Measurements from ENCODE around the gene ARHGAP15.

ARHGAP15 gene

DNA sequence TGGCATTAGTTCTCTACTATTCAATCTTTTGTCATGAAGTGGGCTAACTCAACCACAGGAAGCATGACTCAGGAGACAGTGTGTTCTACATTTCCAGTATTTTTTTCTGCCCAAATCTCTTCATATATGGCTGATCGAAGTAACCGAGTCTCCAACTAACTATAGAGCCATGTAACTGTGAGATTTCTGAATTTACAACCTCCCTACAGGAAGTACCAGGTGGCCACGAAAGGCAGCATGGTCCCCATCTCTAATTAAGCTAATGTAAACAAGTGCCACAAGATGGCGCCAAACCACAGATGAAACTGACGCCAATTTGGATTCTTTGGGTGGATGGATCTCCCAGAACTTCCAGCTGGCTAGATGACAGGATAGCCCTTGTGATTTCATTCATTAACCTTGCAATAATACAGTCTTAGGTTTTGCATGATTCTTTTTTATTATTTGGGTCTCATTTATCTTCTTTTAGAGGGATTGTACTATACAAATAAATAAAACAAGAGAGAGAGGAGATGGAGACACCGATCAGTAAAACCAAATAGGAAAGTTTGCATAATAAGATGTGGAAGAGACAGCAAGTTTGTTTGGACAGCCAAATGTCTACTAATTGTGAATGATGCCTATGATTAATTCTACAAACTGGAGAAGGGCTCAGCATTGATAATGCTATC, 18.3 kb upstream of the ARHGAP15 start:
- Histone ChIP-seq H3K36me3 (replicated peaks in 1 of 2; ENCODE audit: control insufficient read depth in 2 of 2, insufficient read depth in 2 of 2, low read length in 2 of 2) (no peaks in the 10 kb centered on the region), H4K8ac (ENCODE audit: low read depth, low read length) (no peak overlapping the region), H3K27ac (replicated peaks; ENCODE audit: low read length) (no peak overlapping the region), H2BK15ac (ENCODE audit: low read length) (no peak overlapping the region), H2BK5ac (ENCODE audit: low read length) (no peak overlapping the region), H3K27me3 (ENCODE audit: control insufficient read depth in 3 of 3, insufficient read depth in 3 of 3, low read depth in 1 of 3, low read length in 3 of 3) (no peaks in the 10 kb centered on the region), H3K9ac (ENCODE audit: low read depth, low read length, poor library complexity) (no peak overlapping the region), H3K4me1 (ENCODE audit: control insufficient read depth in 2 of 2, insufficient read depth in 1 of 2, low read depth in 1 of 2, low read length in 2 of 2) (no peaks in the 10 kb centered on the region), H3K18ac (ENCODE audit: low read length) (no peak overlapping the region), H3K23ac (ENCODE audit: low read depth, low read length, poor library complexity) (no peak overlapping the region), H3K4me3 (ENCODE audit: low read length in 2 of 2) (no peak overlapping the region), H4K91ac (ENCODE audit: low read depth, low read length, poor library complexity) (no peak overlapping the region), H2BK12ac (ENCODE audit: low read length) (no peak overlapping the region), H2BK120ac (ENCODE audit: low read depth, low read length) (no peak overlapping the region), H3K4ac (ENCODE audit: low read length) (no peak overlapping the region), H3K9me3 (replicated peaks in 1 of 2; ENCODE audit: control insufficient read depth in 2 of 2, insufficient read depth in 1 of 2, low read depth in 1 of 2, low read length in 2 of 2) (no peaks in the 10 kb centered on the region), H3K4me2 (ENCODE audit: insufficient read depth, low read length, poor library complexity, severe bottlenecking) (no peak overlapping the region), H3K14ac (ENCODE audit: low read length) (no peak overlapping the region), H3K79me1 (ENCODE audit: low read depth, low read length) (no peaks in the 10 kb centered on the region), H2AK5ac (ENCODE audit: low read depth, low read length) (no peak overlapping the region), H2AFZ (ENCODE audit: low read length) (peak overlapping the region; percentile 69)
- no CpG with 5 or more reads among the region's 6 CpGs for WGBS, 2 donors (ENCODE audit: extremely low coverage in 2 of 2, insufficient read length in 2 of 2, insufficient replicate concordance in 1 of 2)
- DNase-seq (ENCODE audit: low spot score): peak; percentile 72

DNA sequence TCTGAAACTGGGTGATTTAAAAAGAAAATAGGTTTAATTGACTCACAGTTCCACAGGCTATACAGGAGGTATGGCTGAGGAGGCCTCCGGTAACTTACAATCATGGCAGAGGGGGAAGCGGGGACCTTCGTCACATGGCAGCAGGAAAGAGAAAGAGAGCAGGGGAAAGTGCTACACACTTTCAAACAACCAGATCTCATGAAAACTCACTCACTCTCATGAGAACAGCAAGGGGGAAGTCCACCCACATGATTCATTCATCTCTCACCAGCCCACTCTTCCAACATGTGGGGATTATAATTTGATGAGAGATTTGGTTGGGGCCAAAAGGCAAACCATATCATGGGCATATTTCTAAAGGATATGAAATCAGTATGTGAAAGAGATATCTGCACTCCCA, 12.0 kb upstream of the ARHGAP15 start:
- Histone ChIP-seq H3K27ac (replicated peaks; ENCODE audit: low read length) (no peak overlapping the region), H3K79me1 (ENCODE audit: low read depth, low read length) (no peaks in the 10 kb centered on the region), H3K4ac (ENCODE audit: low read length) (no peak overlapping the region), H3K9me3 (replicated peaks in 1 of 2; ENCODE audit: control insufficient read depth in 2 of 2, insufficient read depth in 1 of 2, low read depth in 1 of 2, low read length in 2 of 2) (no peaks in the 10 kb centered on the region), H2BK120ac (ENCODE audit: low read depth, low read length) (no peak overlapping the region), H3K4me2 (ENCODE audit: insufficient read depth, low read length, poor library complexity, severe bottlenecking) (no peak overlapping the region), H3K14ac (ENCODE audit: low read length) (no peak overlapping the region), H4K91ac (ENCODE audit: low read depth, low read length, poor library complexity) (no peak overlapping the region), H4K8ac (ENCODE audit: low read depth, low read length) (no peak overlapping the region), H2BK15ac (ENCODE audit: low read length) (no peak overlapping the region), H3K23ac (ENCODE audit: low read depth, low read length, poor library complexity) (no peak overlapping the region), H2AK5ac (ENCODE audit: low read depth, low read length) (no peak overlapping the region), H3K9ac (ENCODE audit: low read depth, low read length, poor library complexity) (no peak overlapping the region), H3K18ac (ENCODE audit: low read length) (no peak overlapping the region), H2BK5ac (ENCODE audit: low read length) (no peak overlapping the region), H2AFZ (ENCODE audit: low read length) (no peak overlapping the region), H3K4me3 (ENCODE audit: low read length in 2 of 2) (no peak overlapping the region), H3K36me3 (replicated peaks in 1 of 2; ENCODE audit: control insufficient read depth in 2 of 2, insufficient read depth in 2 of 2, low read length in 2 of 2) (no peaks in the 10 kb centered on the region), H3K4me1 (ENCODE audit: control insufficient read depth in 2 of 2, insufficient read depth in 1 of 2, low read depth in 1 of 2, low read length in 2 of 2) (no peaks in the 10 kb centered on the region), H3K27me3 (ENCODE audit: control insufficient read depth in 3 of 3, insufficient read depth in 3 of 3, low read depth in 1 of 3, low read length in 3 of 3) (no peaks in the 10 kb centered on the region), H2BK12ac (ENCODE audit: low read length) (no peak overlapping the region)
- WGBS, 2 donors (ENCODE audit: extremely low coverage in 2 of 2, insufficient read length in 2 of 2, insufficient replicate concordance in 1 of 2): no CpG with 5 or more reads among the region's 3 CpGs
- DNase-seq (ENCODE audit: low spot score): no peak

DNA sequence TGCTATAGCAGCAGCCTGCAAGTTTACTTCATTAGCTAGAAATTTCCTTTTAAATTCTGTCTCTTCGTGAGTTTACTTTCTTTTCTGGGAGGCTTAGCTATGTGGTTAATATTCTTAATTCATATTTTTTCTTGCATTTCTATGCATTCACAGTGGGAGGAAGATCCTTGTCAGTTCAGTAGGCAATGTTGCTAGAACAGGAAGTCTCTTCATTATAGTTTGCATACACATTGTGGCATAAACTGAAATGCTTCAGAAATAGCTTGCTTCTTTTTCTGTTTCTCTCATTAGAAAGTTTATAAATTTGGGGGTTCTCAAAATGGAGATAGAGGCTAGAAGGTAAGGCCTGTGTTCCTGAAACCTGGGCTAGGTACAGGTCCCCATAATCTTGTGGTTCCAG, 8.1 kb upstream of the ARHGAP15 start:
- H3K27ac ChIP-seq (replicated peaks; ENCODE audit: low read length): no peak overlapping the region

DNA sequence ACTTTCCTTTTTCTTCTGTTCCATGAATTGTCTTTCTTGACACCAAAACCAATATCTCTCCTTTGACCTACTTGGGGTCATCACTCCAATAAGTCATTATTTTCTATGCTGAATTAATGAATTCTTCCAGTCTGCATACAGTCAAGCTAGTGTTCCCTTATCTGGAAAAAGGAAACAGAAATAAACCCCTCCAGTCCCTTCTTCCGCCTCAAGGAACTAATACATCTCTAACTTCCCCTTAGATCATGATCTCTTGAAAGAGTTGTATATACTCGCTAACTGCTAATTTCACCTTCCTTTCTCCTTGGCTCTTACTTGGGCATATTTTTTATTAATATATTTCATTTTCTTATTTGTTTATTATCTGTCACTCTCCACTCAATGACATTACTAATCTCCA, 7.3 kb upstream of the ARHGAP15 start:
- Histone ChIP-seq H3K9ac (ENCODE audit: low read depth, low read length, poor library complexity) (no peak overlapping the region), H3K4me2 (ENCODE audit: insufficient read depth, low read length, poor library complexity, severe bottlenecking) (no peak overlapping the region), H2BK15ac (ENCODE audit: low read length) (no peak overlapping the region), H2AK5ac (ENCODE audit: low read depth, low read length) (no peak overlapping the region), H3K27ac (replicated peaks; ENCODE audit: low read length) (no peak overlapping the region), H3K14ac (ENCODE audit: low read length) (no peak overlapping the region), H2BK5ac (ENCODE audit: low read length) (no peak overlapping the region), H3K36me3 (replicated peaks in 1 of 2; ENCODE audit: control insufficient read depth in 2 of 2, insufficient read depth in 2 of 2, low read length in 2 of 2) (no peaks in the 10 kb centered on the region), H2BK120ac (ENCODE audit: low read depth, low read length) (no peak overlapping the region), H3K79me1 (ENCODE audit: low read depth, low read length) (no peaks in the 10 kb centered on the region), H2AFZ (ENCODE audit: low read length) (no peak overlapping the region), H3K18ac (ENCODE audit: low read length) (no peak overlapping the region), H3K27me3 (ENCODE audit: control insufficient read depth in 3 of 3, insufficient read depth in 3 of 3, low read depth in 1 of 3, low read length in 3 of 3) (no peaks in the 10 kb centered on the region), H3K4me3 (ENCODE audit: low read length in 2 of 2) (no peak overlapping the region), H2BK12ac (ENCODE audit: low read length) (no peak overlapping the region), H3K23ac (ENCODE audit: low read depth, low read length, poor library complexity) (no peak overlapping the region), H4K91ac (ENCODE audit: low read depth, low read length, poor library complexity) (no peak overlapping the region), H3K9me3 (replicated peaks in 1 of 2; ENCODE audit: control insufficient read depth in 2 of 2, insufficient read depth in 1 of 2, low read depth in 1 of 2, low read length in 2 of 2) (no peaks in the 10 kb centered on the region), H4K8ac (ENCODE audit: low read depth, low read length) (no peak overlapping the region), H3K4me1 (ENCODE audit: control insufficient read depth in 2 of 2, insufficient read depth in 1 of 2, low read depth in 1 of 2, low read length in 2 of 2) (no peaks in the 10 kb centered on the region), H3K4ac (ENCODE audit: low read length) (no peak overlapping the region)
- no CpG with 5 or more reads among the region's 2 CpGs for whole genome bisulfite sequencing, 2 donors (ENCODE audit: extremely low coverage in 2 of 2, insufficient read length in 2 of 2, insufficient replicate concordance in 1 of 2)
- no peak for DNase-seq (ENCODE audit: low spot score)

More for the DNA sequence above, 8.1 kb upstream of the ARHGAP15 start:
- Histone ChIP-seq H3K4me2 (ENCODE audit: insufficient read depth, low read length, poor library complexity, severe bottlenecking) (no peak overlapping the region), H2AK5ac (ENCODE audit: low read depth, low read length) (no peak overlapping the region), H2BK120ac (ENCODE audit: low read depth, low read length) (no peak overlapping the region), H3K4ac (ENCODE audit: low read length) (no peak overlapping the region), H2AFZ (ENCODE audit: low read length) (no peak overlapping the region), H3K9ac (ENCODE audit: low read depth, low read length, poor library complexity) (no peak overlapping the region), H3K4me1 (ENCODE audit: control insufficient read depth in 2 of 2, insufficient read depth in 1 of 2, low read depth in 1 of 2, low read length in 2 of 2) (no peaks in the 10 kb centered on the region), H2BK15ac (ENCODE audit: low read length) (no peak overlapping the region), H3K79me1 (ENCODE audit: low read depth, low read length) (no peaks in the 10 kb centered on the region), H2BK5ac (ENCODE audit: low read length) (no peak overlapping the region), H3K36me3 (replicated peaks in 1 of 2; ENCODE audit: control insufficient read depth in 2 of 2, insufficient read depth in 2 of 2, low read length in 2 of 2) (no peaks in the 10 kb centered on the region), H3K9me3 (replicated peaks in 1 of 2; ENCODE audit: control insufficient read depth in 2 of 2, insufficient read depth in 1 of 2, low read depth in 1 of 2, low read length in 2 of 2) (no peaks in the 10 kb centered on the region), H4K8ac (ENCODE audit: low read depth, low read length) (no peak overlapping the region), H3K27me3 (ENCODE audit: control insufficient read depth in 3 of 3, insufficient read depth in 3 of 3, low read depth in 1 of 3, low read length in 3 of 3) (no peaks in the 10 kb centered on the region), H3K23ac (ENCODE audit: low read depth, low read length, poor library complexity) (no peak overlapping the region), H3K4me3 (ENCODE audit: low read length in 2 of 2) (no peak overlapping the region), H4K91ac (ENCODE audit: low read depth, low read length, poor library complexity) (no peak overlapping the region), H3K18ac (ENCODE audit: low read length) (no peak overlapping the region), H3K14ac (ENCODE audit: low read length) (no peak overlapping the region), H2BK12ac (ENCODE audit: low read length) (no peak overlapping the region)
- no CpG with 5 or more reads among the region's 1 CpG for WGBS, 2 donors (ENCODE audit: extremely low coverage in 2 of 2, insufficient read length in 2 of 2, insufficient replicate concordance in 1 of 2)
- DNase-seq (ENCODE audit: low spot score): no peak
